ENCODE data around the gene MARCO. TPM values are rescaled to one million over a fixed set of nuclear protein-coding genes. Genes with fewer than 3 reads are reported as not detected.

Gene MARCO
- polyA plus RNA-seq, 1 of the 3 experiments (the other 2 are of a cell fraction) = not detected

DNA sequence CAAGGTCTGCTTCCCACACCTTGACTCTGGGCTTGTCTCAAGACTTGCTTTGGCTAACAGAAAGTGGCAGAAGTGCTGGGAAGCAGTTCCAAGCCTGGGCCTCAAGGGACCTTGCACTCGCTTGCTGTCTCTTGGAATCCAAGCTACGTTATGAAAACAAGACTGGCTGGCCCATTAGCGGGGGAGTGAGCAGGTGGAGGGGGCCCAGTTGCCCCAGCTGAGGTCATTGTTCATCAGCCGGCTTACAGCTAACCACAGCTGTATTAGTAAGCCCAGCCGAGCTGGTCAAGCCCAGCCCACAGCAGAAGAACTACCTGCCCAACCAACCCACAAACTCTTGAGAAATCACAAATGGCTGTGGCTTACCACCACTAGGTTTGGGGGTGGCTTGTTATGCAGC, 63.1 kb downstream of the MARCO start:
- no peaks in the 10 kb centered on the region for H3K9me2 ChIP-seq
- H3K9ac ChIP-seq = no peak overlapping the region
- H3K27ac ChIP-seq (ENCODE audit: low read depth in 2 of 2, low read length in 1 of 2) = no peak overlapping the region
- H3K36me3 ChIP-seq (replicated peaks in 1 of 2; ENCODE audit: control insufficient read depth in 1 of 2, insufficient read depth in 2 of 2, low read length in 1 of 2) = no peaks in the 10 kb centered on the region
- H3K27me3 ChIP-seq (ENCODE audit: insufficient read depth) = peaks cover 5% of the 10 kb centered on the region; the same call in 1 of the 2 replicates
- 33% methylated on average over 1 of the region's 5 CpGs for WGBS (ENCODE audit: low lambda C conversion rate)
- no peaks in the 10 kb centered on the region for H3K79me2 ChIP-seq (ENCODE audit: insufficient read depth)
- H3K4me3 ChIP-seq (ENCODE audit: low read depth in 2 of 2, low read length in 1 of 2) = no peak overlapping the region
- H4K20me1 ChIP-seq (ENCODE audit: insufficient read depth) = no peaks in the 10 kb centered on the region
- H3F3A ChIP-seq (replicated peaks; ENCODE audit: insufficient read depth) = no peaks in the 10 kb centered on the region
- no peak for TF ChIP-seq CHD2 (IDR thresholded peaks at IDR 0.05; ENCODE audit: low read length, partially characterized antibody)
- TF ChIP-seq RCOR1 (IDR thresholded peaks at IDR 0.05; ENCODE audit: low read length) = no peak
- TF ChIP-seq, protein P1, sequence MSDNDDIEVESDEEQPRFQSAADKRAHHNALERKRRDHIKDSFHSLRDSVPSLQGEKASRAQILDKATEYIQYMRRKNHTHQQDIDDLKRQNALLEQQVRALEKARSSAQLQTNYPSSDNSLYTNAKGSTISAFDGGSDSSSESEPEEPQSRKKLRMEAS (IDR thresholded peaks at IDR 0.05; ENCODE audit: low read depth) = no peak
- TF ChIP-seq CTCF (IDR thresholded peaks at IDR 0.05) = no peak
- no peak for TF ChIP-seq IRF3 (IDR thresholded peaks at IDR 0.05; ENCODE audit: low read depth, low read length)
- no peak for TF ChIP-seq TCF12 (IDR thresholded peaks at IDR 0.05)
- TF ChIP-seq RAD21 (IDR thresholded peaks at IDR 0.05; ENCODE audit: low read length) = no peak
- POLR2A ChIA-PET = no interaction called here
- CTCF ChIA-PET = interaction anchor here (1.3 kb wide), 1 partner anchor 123 kb away, joined by 5 read pairs; no protein-coding TSS in a partner anchor
- DNase-seq = no peak
- no peak overlapping the region for H3K4me2 ChIP-seq
- no peaks in the 10 kb centered on the region for H3K9me3 ChIP-seq
- H2AFZ ChIP-seq (ENCODE audit: low read depth) = no peak overlapping the region
- H3K4me1 ChIP-seq (ENCODE audit: control insufficient read depth in 1 of 2, insufficient read depth in 2 of 2, low read depth in 1 of 2, low read length in 1 of 2) = no peaks in the 10 kb centered on the region

DNA sequence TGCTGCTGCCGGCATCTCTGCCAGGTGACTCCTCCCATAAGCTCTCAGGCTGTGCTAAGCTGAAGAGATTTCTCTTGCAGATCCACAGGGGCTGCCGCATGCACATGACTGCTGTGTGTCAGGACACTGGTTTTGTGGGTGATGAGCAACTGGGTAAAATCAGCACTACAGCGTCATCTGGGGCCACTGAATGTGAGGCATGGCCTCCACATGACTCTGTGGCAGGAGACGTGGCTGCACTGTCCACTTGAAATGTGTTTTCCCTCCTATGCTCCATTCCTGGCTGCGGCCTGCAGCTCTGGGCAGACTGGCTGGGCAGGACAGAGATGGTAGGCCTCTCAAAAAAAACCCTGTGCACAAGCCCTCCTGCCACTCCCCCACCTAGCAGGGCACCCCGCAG, 63.6 kb downstream of the MARCO start:
- ChIA-PET POLR2A (no interaction called here), CTCF (no interaction called here)
- Histone ChIP-seq H3K27ac (ENCODE audit: low read depth in 2 of 2, low read length in 1 of 2) (no peak overlapping the region), H3K4me3 (ENCODE audit: low read depth in 2 of 2, low read length in 1 of 2) (no peak overlapping the region), H3K9ac (no peak overlapping the region), H3K9me2 (no peaks in the 10 kb centered on the region), H3K9me3 (no peaks in the 10 kb centered on the region), H3K27me3 (ENCODE audit: insufficient read depth) (peaks cover 10% of the 10 kb centered on the region; the same call in 1 of the 2 replicates), H3K4me1 (ENCODE audit: control insufficient read depth in 1 of 2, insufficient read depth in 2 of 2, low read depth in 1 of 2, low read length in 1 of 2) (no peaks in the 10 kb centered on the region), H3K4me2 (no peak overlapping the region), H4K20me1 (ENCODE audit: insufficient read depth) (no peaks in the 10 kb centered on the region), H2AFZ (ENCODE audit: low read depth) (no peak overlapping the region), H3K36me3 (replicated peaks in 1 of 2; ENCODE audit: control insufficient read depth in 1 of 2, insufficient read depth in 2 of 2, low read length in 1 of 2) (no peaks in the 10 kb centered on the region), H3K79me2 (ENCODE audit: insufficient read depth) (no peaks in the 10 kb centered on the region), H3F3A (replicated peaks; ENCODE audit: insufficient read depth) (no peaks in the 10 kb centered on the region)
- no peak for DNase-seq
- WGBS (ENCODE audit: low lambda C conversion rate) = 41% methylated on average over 2 of the region's 6 CpGs
- no peak for TF ChIP-seq IRF3 (IDR thresholded peaks at IDR 0.05; ENCODE audit: low read depth, low read length)

Data from SK-N-SH (cell line).